NCI-H2081 treated with DMSO at 0.1 percent for 48 hours (cell line): ENCODE measurements around the gene MRPL9.
"Not testable (repeated sequence)": the region's sequence is repeated elsewhere in the genome, so short reads cannot be mapped to it uniquely, and the experiment has no call there.

Experiments used
- DNase-seq: peaks from one replicate; lab custom pipeline; 2025; lab: John Stamatoyannopoulos, UW

The MRPL9 gene

GRCh38 chr1:151783796-151784195, 20.5 kb upstream of the MRPL9 start:
- DNase-seq, result no peak

GRCh38 chr1:151782741-151783140, 19.4 kb upstream of the MRPL9 start:
- DNase-seq, result no peak

- DNase-seq, result not testable (repeated sequence)
These were observed 18.7 kb upstream of the MRPL9 start for GRCh38 chr1:151782026-151782425.

- not testable (repeated sequence) for DNase-seq
These were observed 17.4 kb upstream of the MRPL9 start for GRCh38 chr1:151780736-151781135.

GRCh38 chr1:151779852-151780251, 16.6 kb upstream of the MRPL9 start:
- DNase-seq, result no peak

GRCh38 chr1:151777317-151777716, 14.0 kb upstream of the MRPL9 start:
- DNase-seq, result no peak

- DNase-seq, result no peak
These were observed 13.4 kb upstream of the MRPL9 start for GRCh38 chr1:151776665-151777062.

GRCh38 chr1:151775894-151776664, 12.8 kb upstream of the MRPL9 start:
- no peak for DNase-seq

- DNase-seq, result no peak
These were observed 11.1 kb upstream of the MRPL9 start for GRCh38 chr1:151774256-151774922.

- DNase-seq, result no peak
These were observed 10.4 kb upstream of the MRPL9 start for GRCh38 chr1:151773702-151774101.

- DNase-seq, result not testable (repeated sequence)
These were observed 6.0 kb upstream of the MRPL9 start for GRCh38 chr1:151769270-151769669.

GRCh38 chr1:151768351-151769066, 5.2 kb upstream of the MRPL9 start:
- DNase-seq, result not testable (repeated sequence)

GRCh38 chr1:151763990-151764389, 694 bp upstream of the MRPL9 start:
- no peak for DNase-seq

GRCh38 chr1:151760597-151761385, 2.5 kb downstream of the MRPL9 start:
- no peak for DNase-seq

GRCh38 chr1:151759241-151759640, 4.1 kb downstream of the MRPL9 start:
- no peak for DNase-seq

- DNase-seq, result no peak
These were observed 7.0 kb downstream of the MRPL9 start for GRCh38 chr1:151756291-151756690.

GRCh38 chr1:151741516-151741915, 21.8 kb downstream of the MRPL9 start:
- DNase-seq, result no peak

GRCh38 chr1:151739590-151740355, 23.5 kb downstream of the MRPL9 start:
- DNase-seq, result no peak

- DNase-seq, result no peak
These were observed 25.8 kb downstream of the MRPL9 start for GRCh38 chr1:151737479-151737878.

- DNase-seq, result no peak
These were observed 26.3 kb downstream of the MRPL9 start for GRCh38 chr1:151737026-151737425.

GRCh38 chr1:151733995-151734394, 29.3 kb downstream of the MRPL9 start:
- DNase-seq, result not testable (repeated sequence)
